Measurements from ENCODE around the gene LYPD6.

DNA sequence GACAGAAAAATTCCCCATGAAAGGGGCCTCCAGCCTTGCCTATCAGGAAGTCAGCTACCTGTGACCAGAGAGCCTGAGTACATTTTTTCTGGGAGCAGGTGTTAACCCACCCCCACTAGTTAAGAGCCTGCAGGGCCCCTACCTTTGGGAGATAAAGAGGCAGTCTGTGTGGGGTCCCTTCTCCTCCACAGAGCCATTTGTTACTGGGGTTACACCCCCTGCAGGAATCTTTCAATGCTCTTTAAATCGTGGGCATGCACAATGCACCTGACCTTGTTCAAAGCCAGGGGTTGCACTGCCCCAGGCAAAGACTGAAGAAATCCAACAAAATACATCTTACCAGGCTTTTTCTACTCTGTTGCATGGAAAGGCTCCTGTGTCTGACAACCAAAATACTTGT lies 15.7 kb upstream of the LYPD6 start:
- TF ChIP-seq, protein P1, sequence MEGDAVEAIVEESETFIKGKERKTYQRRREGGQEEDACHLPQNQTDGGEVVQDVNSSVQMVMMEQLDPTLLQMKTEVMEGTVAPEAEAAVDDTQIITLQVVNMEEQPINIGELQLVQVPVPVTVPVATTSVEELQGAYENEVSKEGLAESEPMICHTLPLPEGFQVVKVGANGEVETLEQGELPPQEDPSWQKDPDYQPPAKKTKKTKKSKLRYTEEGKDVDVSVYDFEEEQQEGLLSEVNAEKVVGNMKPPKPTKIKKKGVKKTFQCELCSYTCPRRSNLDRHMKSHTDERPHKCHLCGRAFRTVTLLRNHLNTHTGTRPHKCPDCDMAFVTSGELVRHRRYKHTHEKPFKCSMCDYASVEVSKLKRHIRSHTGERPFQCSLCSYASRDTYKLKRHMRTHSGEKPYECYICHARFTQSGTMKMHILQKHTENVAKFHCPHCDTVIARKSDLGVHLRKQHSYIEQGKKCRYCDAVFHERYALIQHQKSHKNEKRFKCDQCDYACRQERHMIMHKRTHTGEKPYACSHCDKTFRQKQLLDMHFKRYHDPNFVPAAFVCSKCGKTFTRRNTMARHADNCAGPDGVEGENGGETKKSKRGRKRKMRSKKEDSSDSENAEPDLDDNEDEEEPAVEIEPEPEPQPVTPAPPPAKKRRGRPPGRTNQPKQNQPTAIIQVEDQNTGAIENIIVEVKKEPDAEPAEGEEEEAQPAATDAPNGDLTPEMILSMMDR (IDR thresholded peaks at IDR 0.05) = no peak
- TF ChIP-seq POLR2AphosphoS5 (IDR thresholded peaks at IDR 0.05) = no peak
